Measurements from ENCODE around the gene PCLO. TPM values are rescaled to one million over a fixed set of nuclear protein-coding genes. Genes with fewer than 3 reads are reported as not detected.
A peak's percentile ranks its signal among the peaks of the same experiment; 100 is the strongest.

The PCLO gene
- total RNA-seq, 2 experiments from 2014 or later: 0.02 TPM; not detected in 1

DNA sequence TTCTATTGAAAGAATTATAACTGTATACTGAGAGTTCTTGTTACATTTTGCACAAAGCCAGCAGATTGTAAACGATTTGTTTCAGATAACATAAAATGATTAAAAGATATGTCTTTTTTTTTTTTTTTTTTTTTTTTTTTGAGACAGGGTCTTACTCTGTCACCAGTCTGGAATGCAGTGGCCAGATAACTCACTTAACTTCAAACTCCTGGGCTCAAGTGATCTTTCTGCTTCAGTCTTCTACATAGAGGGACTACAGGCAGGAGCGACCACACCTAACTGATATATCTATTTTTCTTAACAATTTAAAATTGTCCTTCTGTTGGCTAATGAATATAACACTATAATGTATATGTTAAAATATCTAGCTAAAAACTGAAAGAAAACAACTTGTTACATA is 401.9 kb downstream of the PCLO start:
- Mint-ChIP-seq H3K36me3 (no peaks in the 10 kb centered on the region), H3K9me3 (no peaks in the 10 kb centered on the region), H3K4me3 (no peak overlapping the region), H3K27ac (no peak overlapping the region), H3K4me1 (ENCODE audit: low read depth) (no peaks in the 10 kb centered on the region), H3K27me3 (no peaks in the 10 kb centered on the region)
- intact Hi-C loops (cut with micrococcal nuclease): no loop called here
- ChIA-PET POLR2A (no interaction called here), CTCF (no interaction called here)
- DNase-seq: no peak

DNA sequence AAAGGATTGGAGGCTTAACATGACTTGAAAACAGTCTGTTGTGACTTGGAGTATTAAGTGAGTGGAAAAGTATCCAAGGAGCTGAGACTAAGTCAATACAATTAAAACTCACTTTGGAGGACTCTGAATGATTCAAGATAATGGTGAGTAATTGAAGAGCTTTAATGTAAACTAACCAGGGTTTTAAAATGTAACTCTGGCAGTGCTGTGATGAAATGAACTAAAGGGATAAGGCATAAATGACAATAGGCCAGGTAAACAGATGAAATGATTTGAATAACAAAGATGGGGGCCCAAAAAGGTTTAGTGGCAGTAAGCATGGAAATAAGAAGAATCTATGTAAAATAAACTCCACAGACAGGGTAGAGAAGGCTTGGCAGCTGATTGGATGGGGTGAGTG is 402.6 kb downstream of the PCLO start:
- H3K4me3 Mint-ChIP-seq: no peak overlapping the region
- CTCF ChIA-PET: no interaction called here
- no peaks in the 10 kb centered on the region for H3K4me1 Mint-ChIP-seq (ENCODE audit: low read depth)
- no peaks in the 10 kb centered on the region for H3K36me3 Mint-ChIP-seq
- H3K27ac Mint-ChIP-seq: no peak overlapping the region
- DNase-seq: no peak
- no peaks in the 10 kb centered on the region for H3K27me3 Mint-ChIP-seq
- POLR2A ChIA-PET: no interaction called here
- intact Hi-C loops (cut with micrococcal nuclease): no loop called here
- no peaks in the 10 kb centered on the region for H3K9me3 Mint-ChIP-seq

GRCh38 chr7:82755705-82756551 is 406.8 kb downstream of the PCLO start:
- H3K4me1 Mint-ChIP-seq (ENCODE audit: low read depth): no peaks in the 10 kb centered on the region
- no peak overlapping the region for H3K4me3 Mint-ChIP-seq
- ChIA-PET CTCF (no interaction called here), POLR2A (no interaction called here)
- H3K9me3 Mint-ChIP-seq: no peaks in the 10 kb centered on the region
- no peak for DNase-seq
- H3K27ac Mint-ChIP-seq: no peak overlapping the region
- H3K27me3 Mint-ChIP-seq: no peaks in the 10 kb centered on the region
- intact Hi-C loops (cut with micrococcal nuclease): no loop called here
- H3K36me3 Mint-ChIP-seq: no peaks in the 10 kb centered on the region

GRCh38 chr7:82750007-82750406 is 412.7 kb downstream of the PCLO start:
- no peaks in the 10 kb centered on the region for H3K4me1 Mint-ChIP-seq (ENCODE audit: low read depth)
- H3K36me3 Mint-ChIP-seq: no peaks in the 10 kb centered on the region
- ChIA-PET POLR2A (no interaction called here), CTCF (no interaction called here)
- no peak overlapping the region for H3K27ac Mint-ChIP-seq
- H3K4me3 Mint-ChIP-seq: no peak overlapping the region
- intact Hi-C loops (cut with micrococcal nuclease): no loop called here
- no peaks in the 10 kb centered on the region for H3K27me3 Mint-ChIP-seq
- H3K9me3 Mint-ChIP-seq: peaks cover 5% of the 10 kb centered on the region
- DNase-seq: no peak

- DNase-seq: no peak
- H3K27me3 Mint-ChIP-seq: no peaks in the 10 kb centered on the region
- H3K4me1 Mint-ChIP-seq (ENCODE audit: low read depth): no peaks in the 10 kb centered on the region
- no peak overlapping the region for H3K27ac Mint-ChIP-seq
- POLR2A ChIA-PET: no interaction called here
- intact Hi-C loops (cut with micrococcal nuclease): no loop called here
- H3K9me3 Mint-ChIP-seq: peaks cover 10% of the 10 kb centered on the region
- H3K36me3 Mint-ChIP-seq: no peaks in the 10 kb centered on the region
- H3K4me3 Mint-ChIP-seq: no peak overlapping the region
- CTCF ChIA-PET: no interaction called here
These were observed 416.9 kb downstream of the PCLO start for GRCh38 chr7:82745820-82746219.

DNA sequence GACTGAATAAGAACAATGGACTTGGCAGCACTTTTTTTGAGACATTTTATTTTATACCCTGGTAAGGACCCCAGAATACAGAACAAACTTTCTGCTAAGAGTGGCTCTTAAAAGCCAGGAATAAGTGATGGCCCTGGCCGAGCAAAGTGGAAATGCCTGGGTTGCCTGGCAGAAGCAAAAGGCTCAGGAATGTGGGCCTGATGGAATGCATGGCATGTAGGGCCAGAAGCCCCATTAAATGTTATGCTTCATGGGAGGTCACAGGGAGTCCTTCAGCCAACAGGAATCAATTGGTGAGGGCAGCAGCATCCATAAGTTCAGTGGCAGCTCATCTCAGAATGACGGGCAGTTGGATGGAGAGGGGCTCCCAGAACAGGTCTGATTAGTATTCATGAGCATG is 417.6 kb downstream of the PCLO start:
- POLR2A ChIA-PET: no interaction called here
- H3K4me3 Mint-ChIP-seq: no peak overlapping the region
- H3K9me3 Mint-ChIP-seq: peaks cover 10% of the 10 kb centered on the region
- CTCF ChIA-PET: no interaction called here
- no peaks in the 10 kb centered on the region for H3K4me1 Mint-ChIP-seq (ENCODE audit: low read depth)
- no peaks in the 10 kb centered on the region for H3K36me3 Mint-ChIP-seq
- intact Hi-C loops (cut with micrococcal nuclease): no loop called here
- H3K27ac Mint-ChIP-seq: no peak overlapping the region
- DNase-seq: no peak
- no peaks in the 10 kb centered on the region for H3K27me3 Mint-ChIP-seq

DNA sequence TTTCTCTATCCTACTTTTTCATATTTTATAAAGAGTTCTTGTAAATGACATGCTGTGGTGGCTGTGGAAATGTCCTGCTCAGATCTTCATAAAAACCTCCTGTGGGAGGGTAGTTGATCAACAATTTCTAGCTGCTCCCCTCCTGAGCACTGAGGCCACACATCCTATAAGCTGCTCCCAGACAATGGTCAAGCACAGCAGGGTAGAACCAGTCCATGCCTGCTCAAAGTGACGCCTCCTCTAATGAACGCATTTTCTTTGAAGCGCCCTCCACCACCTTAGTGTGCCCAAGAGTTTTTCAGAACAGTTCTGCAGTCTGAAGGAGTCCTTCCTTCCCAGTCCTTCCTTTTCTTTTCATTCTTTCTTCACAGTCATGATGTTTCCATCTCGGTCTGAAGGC is 420.5 kb downstream of the PCLO start:
- ChIA-PET POLR2A (no interaction called here), CTCF (no interaction called here)
- Mint-ChIP-seq H3K4me1 (ENCODE audit: low read depth) (no peaks in the 10 kb centered on the region), H3K27ac (no peak overlapping the region), H3K4me3 (no peak overlapping the region), H3K36me3 (no peaks in the 10 kb centered on the region), H3K27me3 (no peaks in the 10 kb centered on the region), H3K9me3 (peaks cover 10% of the 10 kb centered on the region)
- intact Hi-C loops (cut with micrococcal nuclease): no loop called here
- no peak for DNase-seq

GRCh38 chr7:82741493-82741892 is 421.2 kb downstream of the PCLO start:
- Mint-ChIP-seq H3K4me3 (no peak overlapping the region), H3K9me3 (peaks cover 10% of the 10 kb centered on the region), H3K4me1 (ENCODE audit: low read depth) (no peaks in the 10 kb centered on the region), H3K27ac (no peak overlapping the region), H3K36me3 (no peaks in the 10 kb centered on the region), H3K27me3 (no peaks in the 10 kb centered on the region)
- DNase-seq: no peak
- ChIA-PET CTCF (no interaction called here), POLR2A (no interaction called here)
- intact Hi-C loops (cut with micrococcal nuclease): no loop called here

DNA sequence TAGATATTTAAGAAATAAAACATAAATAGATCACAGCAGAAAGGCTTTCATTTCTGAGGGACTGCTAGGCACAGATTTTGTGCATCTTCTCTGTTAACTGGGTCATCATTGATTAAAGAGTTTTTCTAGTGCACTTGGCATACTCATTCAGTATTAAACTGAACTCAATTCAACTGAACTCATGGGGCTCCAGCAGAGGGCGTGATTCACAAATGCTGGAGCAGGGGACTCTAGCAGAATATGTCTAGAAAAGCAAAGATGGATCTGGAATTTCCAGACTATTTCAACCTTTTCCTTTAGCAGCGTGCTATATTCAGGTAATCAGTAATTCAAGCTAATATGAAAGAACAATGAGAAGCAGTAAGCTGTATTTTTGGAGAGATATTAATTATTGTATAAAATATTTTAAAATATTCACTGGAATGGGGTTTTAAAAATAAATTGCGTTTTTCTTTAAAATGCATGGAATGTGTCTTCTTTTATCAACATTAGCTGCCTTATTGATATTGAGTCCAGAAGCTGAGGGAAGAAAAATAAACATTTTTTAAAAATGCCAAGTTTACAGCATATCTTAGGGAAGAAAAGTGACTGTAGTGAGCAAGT is 422.3 kb downstream of the PCLO start:
- Mint-ChIP-seq H3K4me3 (no peak overlapping the region), H3K36me3 (no peaks in the 10 kb centered on the region), H3K9me3 (peaks cover 8% of the 10 kb centered on the region), H3K4me1 (ENCODE audit: low read depth) (no peaks in the 10 kb centered on the region), H3K27ac (no peak overlapping the region), H3K27me3 (no peaks in the 10 kb centered on the region)
- ChIA-PET CTCF (no interaction called here), POLR2A (no interaction called here)
- peak; percentile 13 for DNase-seq
- intact Hi-C loops (cut with micrococcal nuclease): no loop called here

GRCh38 chr7:82736633-82737032 is 426.1 kb downstream of the PCLO start:
- Mint-ChIP-seq H3K27ac (no peak overlapping the region), H3K9me3 (peaks cover 2% of the 10 kb centered on the region), H3K36me3 (no peaks in the 10 kb centered on the region), H3K27me3 (no peaks in the 10 kb centered on the region), H3K4me3 (no peak overlapping the region), H3K4me1 (ENCODE audit: low read depth) (no peaks in the 10 kb centered on the region)
- ChIA-PET POLR2A (no interaction called here), CTCF (no interaction called here)
- intact Hi-C loops (cut with micrococcal nuclease): no loop called here
- DNase-seq: no peak

DNA sequence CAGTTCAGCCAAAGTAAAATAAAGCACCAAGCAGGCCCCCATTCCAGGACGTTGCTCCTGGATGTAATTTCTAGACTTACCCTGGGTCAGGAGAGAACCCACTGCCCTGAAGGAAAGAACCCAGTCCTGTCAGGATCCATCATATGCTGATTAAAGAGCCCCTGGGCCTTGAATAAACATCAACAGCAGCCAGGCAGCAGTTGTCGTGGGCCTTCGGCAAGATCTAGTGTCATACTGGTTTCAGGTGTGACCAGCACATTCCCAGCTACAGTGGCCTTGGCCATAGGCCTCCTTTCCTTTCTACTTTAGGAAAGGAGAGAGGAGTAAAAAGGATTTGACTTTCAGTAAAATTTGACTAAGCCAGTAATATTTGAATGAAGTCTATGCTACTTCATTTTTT is 430.0 kb downstream of the PCLO start:
- Mint-ChIP-seq H3K4me1 (ENCODE audit: low read depth) (no peaks in the 10 kb centered on the region), H3K36me3 (no peaks in the 10 kb centered on the region), H3K27me3 (no peaks in the 10 kb centered on the region), H3K27ac (no peak overlapping the region), H3K4me3 (no peak overlapping the region), H3K9me3 (peaks cover 2% of the 10 kb centered on the region)
- intact Hi-C loops (cut with micrococcal nuclease): no loop called here
- ChIA-PET CTCF (no interaction called here), POLR2A (no interaction called here)
- DNase-seq: no peak

DNA sequence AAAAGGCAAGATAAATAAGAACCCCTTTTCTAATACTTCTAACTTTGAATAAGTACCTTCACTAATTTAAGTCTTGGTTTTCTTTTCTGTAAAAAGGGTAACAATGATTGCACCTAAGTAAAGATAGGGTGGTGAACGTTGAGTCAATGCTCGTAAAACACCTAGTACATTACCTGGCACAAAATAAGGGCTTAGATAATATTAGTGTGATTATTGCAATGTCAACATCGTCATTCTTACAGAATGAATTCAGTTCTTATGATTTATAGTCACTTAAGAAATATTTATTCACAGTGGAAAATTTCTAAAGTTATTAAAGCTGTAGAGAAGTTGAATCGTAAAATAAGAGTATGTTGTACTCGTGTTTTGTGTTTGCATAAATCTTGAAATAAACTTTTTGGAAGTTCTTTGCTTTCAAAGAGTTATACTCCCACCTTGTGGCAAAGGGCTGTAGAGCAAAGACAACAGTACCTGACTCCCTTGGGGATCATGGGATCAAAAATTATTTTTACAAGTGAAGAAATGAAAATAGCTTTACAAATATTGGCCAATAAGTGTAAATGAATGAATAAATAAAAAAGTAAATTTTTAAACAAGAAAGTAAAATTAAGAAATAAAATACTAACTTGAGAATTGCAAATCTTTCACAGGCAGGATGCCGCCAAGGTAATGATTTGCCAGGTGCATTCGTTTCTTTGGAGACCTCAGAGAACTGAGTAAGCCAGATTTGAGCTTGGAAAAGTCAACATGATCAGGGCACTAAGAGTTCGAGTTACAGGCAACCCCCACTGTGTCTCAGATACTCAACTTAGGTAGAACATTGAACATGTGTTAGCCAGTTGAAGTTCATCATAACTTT is 433.3 kb downstream of the PCLO start:
- no peaks in the 10 kb centered on the region for H3K4me1 Mint-ChIP-seq (ENCODE audit: low read depth)
- no peak for DNase-seq
- H3K4me3 Mint-ChIP-seq: no peak overlapping the region
- CTCF ChIA-PET: interaction anchor here (0.5 to 1.0 kb wide), 3 partner anchors 50 to 158 kb away, joined by 3 read pairs; no protein-coding TSS in a partner anchor
- intact Hi-C loops (cut with micrococcal nuclease): loop anchor here (5.0 to 10.0 kb wide), 3 partner anchors 125 to 687 kb away; no protein-coding TSS in a partner anchor
- POLR2A ChIA-PET: no interaction called here
- peaks cover 2% of the 10 kb centered on the region for H3K9me3 Mint-ChIP-seq
- H3K27ac Mint-ChIP-seq: no peak overlapping the region
- H3K36me3 Mint-ChIP-seq: no peaks in the 10 kb centered on the region
- H3K27me3 Mint-ChIP-seq: no peaks in the 10 kb centered on the region
